Peyer's patch (tissue), 4 donors: ENCODE results near the gene C15orf39.

Experiments used
- POLR2A ChIP-seq, 2 donors: fragments of 450-650 bp; IDR thresholded peaks; one replicate each; pipeline ENCODE4 v1.5.1; 2017; ENCODE audit warnings: antibody characterized with exemption in 2 of 2, mild to moderate bottlenecking in 2 of 2, moderate library complexity in 2 of 2
- TF ChIP-seq, protein P1 (sequence below), 6 experiments: fragments of 450-650 bp in 4 of 6; fragments of 200-600 bp in 2 of 6; sonication (generic) in 1 of 6; IDR thresholded peaks; one replicate each; pipeline ENCODE4 v1.5.1; 2017 to 2019; ENCODE audit warnings: antibody characterized with exemption in 6 of 6, mild to moderate bottlenecking in 3 of 6, moderate library complexity in 1 of 6

DNA sequence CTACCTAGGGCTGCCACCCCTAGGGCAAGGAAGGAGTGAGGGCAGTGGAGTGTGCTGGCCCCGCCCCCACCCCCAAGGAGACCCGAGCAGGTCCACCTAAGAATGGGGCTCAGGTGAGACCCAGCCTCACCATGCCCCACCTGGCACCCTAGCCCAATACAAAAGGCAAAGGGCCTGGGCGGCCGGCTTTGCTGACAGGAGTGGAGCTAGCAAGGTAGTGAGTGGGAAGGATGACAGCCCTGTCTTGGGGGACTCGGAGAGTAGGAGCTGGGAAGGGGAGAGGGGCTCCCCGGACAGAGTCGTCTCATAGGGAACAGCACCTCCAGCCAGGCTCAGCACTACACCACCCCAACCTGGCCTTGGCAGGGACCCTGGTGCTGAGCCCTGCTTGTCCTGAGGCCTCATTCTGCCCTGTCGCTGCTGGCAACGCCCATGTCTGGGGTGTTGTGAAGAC is 12.1 kb downstream of the C15orf39 start:
- TF ChIP-seq POLR2A (IDR thresholded peaks at IDR 0.05), result no peak
- TF ChIP-seq, protein P1, sequence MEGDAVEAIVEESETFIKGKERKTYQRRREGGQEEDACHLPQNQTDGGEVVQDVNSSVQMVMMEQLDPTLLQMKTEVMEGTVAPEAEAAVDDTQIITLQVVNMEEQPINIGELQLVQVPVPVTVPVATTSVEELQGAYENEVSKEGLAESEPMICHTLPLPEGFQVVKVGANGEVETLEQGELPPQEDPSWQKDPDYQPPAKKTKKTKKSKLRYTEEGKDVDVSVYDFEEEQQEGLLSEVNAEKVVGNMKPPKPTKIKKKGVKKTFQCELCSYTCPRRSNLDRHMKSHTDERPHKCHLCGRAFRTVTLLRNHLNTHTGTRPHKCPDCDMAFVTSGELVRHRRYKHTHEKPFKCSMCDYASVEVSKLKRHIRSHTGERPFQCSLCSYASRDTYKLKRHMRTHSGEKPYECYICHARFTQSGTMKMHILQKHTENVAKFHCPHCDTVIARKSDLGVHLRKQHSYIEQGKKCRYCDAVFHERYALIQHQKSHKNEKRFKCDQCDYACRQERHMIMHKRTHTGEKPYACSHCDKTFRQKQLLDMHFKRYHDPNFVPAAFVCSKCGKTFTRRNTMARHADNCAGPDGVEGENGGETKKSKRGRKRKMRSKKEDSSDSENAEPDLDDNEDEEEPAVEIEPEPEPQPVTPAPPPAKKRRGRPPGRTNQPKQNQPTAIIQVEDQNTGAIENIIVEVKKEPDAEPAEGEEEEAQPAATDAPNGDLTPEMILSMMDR (IDR thresholded peaks at IDR 0.05), result no peak
